Mesendoderm (in vitro differentiated cells): ENCODE measurements around the gene FRMD4A.

Experiments
- DNase-seq: peaks from one replicate; pipeline ENCODE4 v3.0.0; 2013
- H2AK5ac ChIP-seq: 2 replicates; pipeline ENCODE4 v1.6.1; 2013; ENCODE audit warnings: low read length, inconsistent platforms
- H2BK120ac ChIP-seq: 2 replicates; pipeline ENCODE4 v1.6.1; 2013; ENCODE audit warnings: low read depth, mild to moderate bottlenecking, low read length, moderate library complexity, mixed read lengths
- H2BK15ac ChIP-seq: replicated peaks from 2 replicates; pipeline ENCODE4 v1.6.1; 2013; ENCODE audit warnings: low read depth, mild to moderate bottlenecking, moderate library complexity
- H2BK5ac ChIP-seq: 2 replicates; pipeline ENCODE4 v1.6.1; 2013; ENCODE audit warnings: low read length, inconsistent platforms
- H3K18ac ChIP-seq: 2 replicates; pipeline ENCODE4 v1.6.1; 2013; ENCODE audit warnings: mild to moderate bottlenecking, low read length, mixed read lengths
- H3K23ac ChIP-seq: one replicate; pipeline ENCODE4 v1.6.1; 2013; ENCODE audit warnings: low read length
- H3K27ac ChIP-seq: 2 replicates; pipeline ENCODE4 v1.5.1; 2013; ENCODE audit warnings: low read depth, mild to moderate bottlenecking, inconsistent platforms, low read length, moderate library complexity
- H3K27me3 ChIP-seq: 2 replicates; pipeline ENCODE4 v1.6.1; 2013; ENCODE audit warnings: low read length, control low read depth, mild to moderate bottlenecking, inconsistent platforms; ENCODE audit not compliant: insufficient read depth, poor library complexity
- H3K36me3 ChIP-seq: 2 replicates; pipeline ENCODE4 v1.6.1; 2013; ENCODE audit warnings: low read length, inconsistent platforms; ENCODE audit not compliant: control insufficient read depth, insufficient read depth
- H3K4ac ChIP-seq: one replicate; pipeline ENCODE4 v1.6.1; 2013; ENCODE audit warnings: low read depth, mild to moderate bottlenecking, low read length, moderate library complexity
- H3K4me1 ChIP-seq: 2 replicates; pipeline ENCODE4 v1.6.1; 2013; ENCODE audit warnings: low read depth, low read length, inconsistent platforms; ENCODE audit not compliant: control insufficient read depth
- H3K4me2 ChIP-seq: 2 replicates; pipeline ENCODE4 v1.6.1; 2013; ENCODE audit warnings: low read length
- H3K4me3 ChIP-seq: 2 replicates; pipeline ENCODE4 v1.5.1; 2013; ENCODE audit warnings: mild to moderate bottlenecking, low read length
- H3K56ac ChIP-seq: one replicate; pipeline ENCODE4 v1.6.1; 2013; ENCODE audit warnings: low read length
- H3K79me1 ChIP-seq: 2 replicates; pipeline ENCODE4 v1.6.1; 2013; ENCODE audit warnings: low read length, inconsistent platforms
- H3K79me2 ChIP-seq: 2 replicates; pipeline ENCODE4 v1.6.1; 2013; ENCODE audit warnings: mild to moderate bottlenecking, low read length; ENCODE audit not compliant: control insufficient read depth, insufficient read depth
- H3K9ac ChIP-seq: 2 replicates; pipeline ENCODE4 v1.6.1; 2013; ENCODE audit warnings: low read length, inconsistent platforms
- H4K5ac ChIP-seq: one replicate; pipeline ENCODE4 v1.6.1; 2013; ENCODE audit warnings: low read length
- H4K8ac ChIP-seq: one replicate; pipeline ENCODE4 v1.6.1; 2013; ENCODE audit warnings: low read depth, mild to moderate bottlenecking, control low read depth, low read length, moderate library complexity
- WGBS: extraction: QIAGEN DNeasy Blood & Tissue Kit; methylation state at CpG from one replicate; pipeline ENCODE4 v1.1.7; 2013; ENCODE audit warnings: low lambda C conversion rate, missing lambda C conversion rate; ENCODE audit not compliant: insufficient coverage; ENCODE audit errors: extremely low coverage; 5-methylcytosine and 5-hydroxymethylcytosine counted together

Gene FRMD4A

GRCh38 chr10:13823096-13823708 is 507.5 kb downstream of the FRMD4A start:
- Histone ChIP-seq H3K79me2 (no peaks in the 10 kb centered on the region), H2BK15ac (no peak overlapping the region), H4K8ac (no peak overlapping the region), H3K36me3 (no peaks in the 10 kb centered on the region), H3K4me3 (no peak overlapping the region), H3K23ac (no peak overlapping the region), H4K5ac (no peak overlapping the region), H2BK120ac (no peak overlapping the region), H3K27ac (no peak overlapping the region), H3K4ac (no peak overlapping the region), H3K4me2 (no peak overlapping the region), H2BK5ac (no peak overlapping the region), H3K56ac (no peak overlapping the region), H3K27me3 (no peaks in the 10 kb centered on the region), H3K9ac (no peak overlapping the region), H3K79me1 (peaks cover 2% of the 10 kb centered on the region), H2AK5ac (no peak overlapping the region), H3K4me1 (peaks cover 2% of the 10 kb centered on the region), H3K18ac (no peak overlapping the region)
- WGBS: no CpG with 5 or more reads among the region's 8 CpGs
- DNase-seq: no peak

GRCh38 chr10:13822490-13822889 is 508.2 kb downstream of the FRMD4A start:
- Histone ChIP-seq H3K4me3 (no peak overlapping the region), H3K18ac (no peak overlapping the region), H3K27me3 (no peaks in the 10 kb centered on the region), H4K5ac (no peak overlapping the region), H3K4me1 (no peaks in the 10 kb centered on the region), H2BK15ac (no peak overlapping the region), H3K4ac (no peak overlapping the region), H4K8ac (no peak overlapping the region), H3K9ac (no peak overlapping the region), H2AK5ac (no peak overlapping the region), H3K27ac (no peak overlapping the region), H2BK120ac (no peak overlapping the region), H3K36me3 (no peaks in the 10 kb centered on the region), H3K79me2 (no peaks in the 10 kb centered on the region), H2BK5ac (no peak overlapping the region), H3K56ac (no peak overlapping the region), H3K79me1 (peaks cover 2% of the 10 kb centered on the region), H3K4me2 (no peak overlapping the region), H3K23ac (no peak overlapping the region)
- no CpG with 5 or more reads among the region's 3 CpGs for WGBS
- no peak for DNase-seq

DNA sequence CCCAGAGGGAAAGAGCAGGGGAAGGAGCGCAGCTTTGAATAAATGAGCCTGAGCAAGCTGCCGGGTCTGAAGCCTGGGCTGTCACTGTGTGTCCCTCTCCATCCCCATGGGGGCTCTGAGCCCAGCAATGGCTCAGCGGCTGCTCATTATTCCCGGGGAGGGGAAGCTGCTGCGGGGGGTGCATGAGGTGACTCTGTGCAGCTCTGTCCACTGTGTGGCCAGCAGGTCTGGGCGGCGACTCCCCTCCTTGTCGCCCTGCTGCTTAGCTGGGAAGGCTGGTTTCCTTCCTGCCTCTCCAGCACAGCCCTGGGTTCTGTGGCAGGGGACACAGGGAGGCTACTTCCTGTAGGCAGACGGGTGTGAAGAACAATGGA is 509.8 kb downstream of the FRMD4A start:
- H3K36me3 ChIP-seq: no peaks in the 10 kb centered on the region
- no peak overlapping the region for H2BK120ac ChIP-seq
- no peak overlapping the region for H3K27ac ChIP-seq
- no peak overlapping the region for H3K4ac ChIP-seq
- H2AK5ac ChIP-seq: no peak overlapping the region
- H3K79me1 ChIP-seq: peaks cover 2% of the 10 kb centered on the region
- H2BK15ac ChIP-seq: no peak overlapping the region
- DNase-seq: no peak
- no peak overlapping the region for H4K8ac ChIP-seq
- H3K9ac ChIP-seq: no peak overlapping the region
- H3K23ac ChIP-seq: no peak overlapping the region
- WGBS: no CpG with 5 or more reads among the region's 9 CpGs
- no peaks in the 10 kb centered on the region for H3K4me1 ChIP-seq
- no peaks in the 10 kb centered on the region for H3K79me2 ChIP-seq
- no peak overlapping the region for H3K56ac ChIP-seq
- H2BK5ac ChIP-seq: no peak overlapping the region
- H3K27me3 ChIP-seq: no peaks in the 10 kb centered on the region
- H4K5ac ChIP-seq: no peak overlapping the region
- no peak overlapping the region for H3K4me2 ChIP-seq
- H3K18ac ChIP-seq: no peak overlapping the region
- H3K4me3 ChIP-seq: no peak overlapping the region

DNA sequence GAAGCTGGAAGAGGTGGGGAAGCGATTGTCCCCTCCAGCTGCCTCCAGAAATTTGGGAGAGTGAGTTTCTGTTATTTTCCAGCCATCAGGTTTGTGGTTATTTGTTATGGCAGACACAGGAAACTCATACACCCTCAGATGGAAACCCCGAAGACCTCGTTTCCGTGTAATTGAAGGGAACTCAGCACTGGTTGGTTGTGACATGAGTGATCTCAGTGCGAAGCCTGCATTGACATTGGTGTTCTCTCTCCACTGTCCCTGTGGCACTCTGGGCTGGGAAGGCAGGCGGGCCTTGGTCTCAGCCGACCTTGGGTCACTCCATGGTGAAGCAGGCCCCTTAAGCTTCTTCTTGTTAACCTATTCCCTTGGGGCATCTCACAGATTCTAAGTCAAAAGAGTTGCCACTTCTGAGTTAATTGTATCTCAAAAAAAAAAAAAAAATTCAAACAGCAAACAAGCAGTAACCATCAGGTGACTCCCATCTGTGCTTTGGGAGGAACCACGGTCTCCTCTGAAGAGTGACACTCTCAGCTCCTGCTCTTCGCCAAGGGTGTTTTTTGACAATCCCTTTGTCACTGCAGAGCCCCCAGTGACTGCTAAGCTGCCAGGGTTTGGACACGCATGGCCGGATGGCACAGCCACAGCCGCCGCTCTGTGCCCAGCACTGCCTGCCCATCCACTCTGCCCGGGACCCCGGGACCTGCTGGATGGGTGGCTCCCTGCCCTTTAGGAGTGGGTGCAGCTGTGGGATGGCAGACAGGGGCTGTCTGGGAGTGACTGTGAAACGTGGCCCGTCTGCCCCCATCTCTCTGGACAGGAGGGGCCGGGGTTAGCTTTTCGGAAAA is 510.4 kb downstream of the FRMD4A start:
- Histone ChIP-seq H3K27ac (no peak overlapping the region), H2BK120ac (no peak overlapping the region), H3K4me2 (no peak overlapping the region), H3K79me1 (peaks cover 2% of the 10 kb centered on the region), H4K5ac (no peak overlapping the region), H3K27me3 (no peaks in the 10 kb centered on the region), H2AK5ac (no peak overlapping the region), H2BK15ac (no peak overlapping the region), H3K79me2 (no peaks in the 10 kb centered on the region), H4K8ac (no peak overlapping the region), H3K4me3 (no peak overlapping the region), H2BK5ac (no peak overlapping the region), H3K56ac (no peak overlapping the region), H3K36me3 (no peaks in the 10 kb centered on the region), H3K4me1 (no peaks in the 10 kb centered on the region), H3K23ac (no peak overlapping the region), H3K9ac (no peak overlapping the region), H3K4ac (no peak overlapping the region), H3K18ac (no peak overlapping the region)
- no peak for DNase-seq
- WGBS: no CpG with 5 or more reads among the region's 19 CpGs

GRCh38 chr10:13816195-13816925 is 514.4 kb downstream of the FRMD4A start:
- Histone ChIP-seq H2BK120ac (no peak overlapping the region), H3K9ac (no peak overlapping the region), H3K4me1 (no peaks in the 10 kb centered on the region), H2AK5ac (no peak overlapping the region), H3K4me2 (no peak overlapping the region), H3K18ac (no peak overlapping the region), H3K4me3 (no peak overlapping the region), H4K5ac (no peak overlapping the region), H3K4ac (no peak overlapping the region), H2BK15ac (no peak overlapping the region), H4K8ac (no peak overlapping the region), H3K79me1 (peaks cover 2% of the 10 kb centered on the region), H3K56ac (no peak overlapping the region), H3K23ac (no peak overlapping the region), H3K27me3 (no peaks in the 10 kb centered on the region), H3K36me3 (no peaks in the 10 kb centered on the region), H3K79me2 (no peaks in the 10 kb centered on the region), H3K27ac (no peak overlapping the region), H2BK5ac (no peak overlapping the region)
- DNase-seq: no peak
- WGBS: no CpG with 5 or more reads among the region's 7 CpGs
